Left colon (tissue), 2 donors: ENCODE data around the gene PBOV1. TPM values are rescaled to one million over a fixed set of nuclear protein-coding genes. Genes with fewer than 3 reads are reported as not detected.
"Not testable (repeated sequence)": the region's sequence is repeated elsewhere in the genome, so short reads cannot be mapped to it uniquely, and the experiment has no call there.

Experiments used
- ATAC-seq: fragments of 200-7000 bp; cut with Tn5 transposase; one replicate; pipeline ENCODE4 v1.9.1; 2020; ENCODE audit warnings: mild to moderate bottlenecking, moderate library complexity
- DNase-seq, 2 donors: peaks; one replicate each; pipeline ENCODE4 v3.0.0-alpha.2; 2020
- intact Hi-C, 2 donors: fragments of 100-400 bp; cut with DNase I in 1 of 2; cut with micrococcal nuclease in 1 of 2; formaldehyde crosslinking; loops; one replicate each; pipeline versions ENCODE4 v1.11.2 to v1.14.0; 2022; cut with DNase I, micrococcal nuclease
- total RNA-seq, 2 donors: library from RNA; stranded (reverse); fragmentation: NEBNext Ultra II Directional; extraction: Animal tissue kit (Norgen Biotek cat#: 25700); gene quantifications; one replicate each; pipeline ENCODE4 v1.2.1, GENCODE V29; 2021
- donor health status: DM: no; HTN: no; CAD: no.
- donor health status: DM: yes; HTN: yes; CAD: no.

PBOV1 gene
- total RNA-seq, 2 donors from 2014 or later = not detected

DNA sequence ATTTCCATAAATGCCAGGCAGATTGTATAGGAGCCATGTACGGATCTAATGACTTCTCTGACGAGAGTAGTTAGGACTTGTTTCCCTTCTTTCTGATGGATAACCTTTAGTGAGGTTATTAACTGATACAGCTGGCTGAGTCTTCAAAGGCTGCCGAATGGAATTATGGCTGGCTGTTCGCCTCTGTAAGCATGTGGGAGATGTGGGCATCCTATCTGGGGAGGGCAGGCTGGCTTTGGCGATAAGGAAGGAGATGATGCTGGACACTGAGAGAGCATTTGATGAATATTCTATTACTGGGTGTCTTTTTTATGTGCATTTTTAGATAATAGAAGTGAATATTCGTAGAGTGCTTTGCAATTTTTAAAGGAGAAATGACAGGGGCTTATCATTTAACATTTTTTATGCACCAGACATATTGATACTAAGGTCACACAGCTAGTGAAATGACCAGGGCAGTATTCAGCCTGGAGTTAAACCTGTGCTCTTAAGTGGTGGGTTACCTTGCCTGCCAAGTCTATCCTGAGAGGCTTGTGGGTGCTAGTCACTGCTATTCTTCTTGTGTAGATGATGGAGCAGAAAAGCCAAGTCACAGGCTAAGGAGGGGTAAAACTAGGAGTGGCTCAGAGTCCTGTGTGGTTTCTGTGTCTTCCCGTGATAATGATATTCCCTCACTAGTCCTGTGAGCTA lies 3.1 kb downstream of the PBOV1 start:
- intact Hi-C loops = no loop called here
- ATAC-seq (peak; percentile 71), DNase-seq (peak; percentile 58 to 63)

DNA sequence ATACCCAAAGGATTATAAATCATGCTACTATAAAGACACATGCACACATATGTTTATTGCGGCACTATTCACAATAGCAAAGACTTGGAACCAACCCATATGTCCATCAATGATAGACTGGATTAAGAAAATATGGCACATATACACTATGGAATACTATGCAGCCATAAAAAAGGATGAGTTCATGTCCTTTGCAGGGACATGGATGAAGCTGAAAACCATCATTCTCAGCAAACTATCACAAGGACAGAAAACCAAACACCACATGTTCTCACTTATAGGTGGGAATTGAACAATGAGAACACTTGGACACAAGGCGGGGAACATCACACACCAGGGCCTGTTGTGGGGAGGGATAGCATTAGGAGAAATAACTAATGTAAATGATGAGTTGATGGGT lies 5.8 kb downstream of the PBOV1 start:
- ATAC-seq, intact Hi-C loops, DNase-seq: not testable (repeated sequence)

DNA sequence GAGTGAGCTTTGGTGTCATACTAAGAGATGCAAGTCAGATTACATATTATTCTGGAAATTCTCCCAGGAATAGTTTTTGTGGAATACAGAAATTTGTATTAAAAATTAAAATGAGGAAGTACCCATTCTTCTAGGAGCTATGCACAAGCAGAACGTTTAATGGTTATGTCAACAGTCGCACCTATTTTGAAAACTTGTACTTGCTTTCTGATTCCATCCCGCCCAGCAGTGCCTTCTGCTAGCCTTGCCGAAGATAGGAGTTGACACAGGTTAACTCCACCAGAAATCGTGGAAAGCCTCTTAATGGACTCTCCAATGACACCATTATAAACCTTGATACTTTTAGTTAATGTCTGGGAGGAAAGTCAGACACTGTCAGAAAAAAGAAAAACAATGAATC lies 6.7 kb downstream of the PBOV1 start:
- DNase-seq = no peak
- ATAC-seq = peak; percentile 64

DNA sequence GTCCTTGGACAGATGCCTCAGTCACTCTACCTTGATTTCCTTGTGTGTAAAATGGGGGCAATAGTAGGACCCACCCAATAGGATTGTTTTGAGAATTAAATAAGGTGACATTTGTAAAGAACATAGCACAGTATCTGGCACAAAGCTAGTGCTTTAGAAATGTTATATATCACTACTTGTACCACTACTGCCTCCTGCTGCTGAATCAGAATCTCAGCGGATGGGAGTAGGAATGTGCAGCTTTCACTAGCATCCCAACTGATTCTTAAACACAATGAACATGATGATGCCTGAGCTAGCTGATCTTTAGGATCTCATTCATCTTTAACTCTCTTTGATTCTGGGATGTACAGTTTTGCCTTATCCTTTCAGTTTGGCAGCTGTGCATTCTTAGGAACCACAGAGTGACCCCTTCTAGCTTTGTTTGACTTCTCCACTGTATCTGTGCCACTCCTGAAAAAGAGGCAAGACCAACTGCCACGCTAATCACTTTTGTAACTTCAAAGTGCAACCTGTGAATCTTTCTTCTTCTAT lies 7.2 kb downstream of the PBOV1 start:
- DNase-seq (no peak), ATAC-seq (peak; percentile 65)
- intact Hi-C loops = no loop called here

More for the DNA sequence above, 6.7 kb downstream of the PBOV1 start:
- intact Hi-C loops = no loop called here

DNA sequence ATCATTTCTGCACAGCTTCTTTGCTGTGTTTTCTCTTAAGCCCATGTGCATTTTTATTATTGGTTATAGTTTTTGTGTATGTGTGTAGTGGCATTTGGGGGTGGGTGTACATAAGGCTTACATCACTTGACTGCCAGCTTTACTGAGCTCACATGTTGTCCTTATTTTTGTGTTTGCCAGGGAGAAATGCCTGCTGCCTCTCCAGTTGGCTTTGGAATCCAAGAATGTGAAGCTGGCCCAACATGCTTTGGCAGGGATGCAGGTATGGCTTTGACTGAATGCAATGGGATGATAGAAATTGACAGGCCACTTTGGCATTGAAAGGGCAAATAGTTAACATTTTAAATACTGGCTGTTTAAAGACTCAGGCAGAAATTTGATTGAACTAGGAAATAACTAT lies 11.4 kb downstream of the PBOV1 start:
- no peak for DNase-seq
- intact Hi-C loops = no loop called here
- ATAC-seq = no peak

DNA sequence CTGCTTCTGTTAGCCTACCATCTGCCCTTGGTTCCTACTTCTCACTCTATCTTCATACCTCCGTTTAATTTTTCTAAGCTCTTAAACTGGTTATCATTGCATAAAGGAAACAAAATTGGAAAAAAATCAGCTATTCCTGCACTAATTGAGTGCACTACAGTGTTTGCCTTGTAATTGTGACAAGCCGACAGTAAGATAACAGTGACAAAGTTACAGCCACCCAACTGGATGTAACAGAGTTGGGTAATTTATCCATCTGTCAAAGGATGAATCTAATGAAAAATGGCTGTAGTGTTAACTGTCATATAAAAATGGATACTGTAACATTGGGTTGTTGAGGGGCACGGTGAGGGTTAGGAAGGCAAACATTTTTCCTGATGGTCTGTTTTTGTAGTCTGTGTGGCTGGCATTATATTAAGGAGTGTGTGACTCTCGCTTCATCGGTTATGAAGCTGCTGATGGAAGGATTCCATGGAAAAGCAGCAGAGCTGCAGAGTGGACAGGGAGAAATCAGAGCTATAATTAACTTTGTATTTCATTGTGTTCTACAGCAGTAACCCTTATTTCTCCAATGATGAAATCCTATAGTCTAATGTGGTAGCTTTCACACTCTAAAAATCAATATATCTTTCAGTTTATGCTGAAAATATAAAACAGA lies 12.7 kb downstream of the PBOV1 start:
- intact Hi-C loops = no loop called here
- no peak for DNase-seq
- ATAC-seq = no peak

DNA sequence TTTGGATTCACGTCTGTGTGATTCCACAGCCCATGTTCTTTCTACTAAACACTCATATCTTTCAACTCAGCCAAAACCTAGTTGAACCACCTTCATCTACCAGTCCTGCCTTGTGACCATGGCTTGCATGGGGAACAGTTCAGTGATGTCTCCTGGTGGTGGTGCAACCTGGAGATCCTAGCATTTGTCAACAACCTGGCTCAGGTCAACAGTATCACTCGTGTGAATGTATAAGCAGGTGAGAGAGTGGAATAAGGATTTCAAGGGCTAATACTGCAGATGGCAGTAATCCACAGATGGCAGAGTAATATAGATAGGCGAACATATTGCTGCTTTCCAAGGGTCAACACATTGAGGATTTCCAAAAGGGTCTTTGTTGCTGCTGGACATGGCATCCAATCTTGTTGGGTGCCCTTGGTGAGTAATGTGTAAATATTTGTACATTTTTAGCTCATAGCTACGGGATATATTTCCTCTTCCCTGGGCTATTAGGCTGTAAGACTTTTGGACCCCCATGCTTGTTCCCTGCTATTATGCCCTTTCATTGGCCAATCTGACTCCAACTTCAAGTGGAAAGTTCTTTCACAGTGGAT lies 13.4 kb downstream of the PBOV1 start:
- DNase-seq = no peak
- ATAC-seq = no peak
- intact Hi-C loops = no loop called here

DNA sequence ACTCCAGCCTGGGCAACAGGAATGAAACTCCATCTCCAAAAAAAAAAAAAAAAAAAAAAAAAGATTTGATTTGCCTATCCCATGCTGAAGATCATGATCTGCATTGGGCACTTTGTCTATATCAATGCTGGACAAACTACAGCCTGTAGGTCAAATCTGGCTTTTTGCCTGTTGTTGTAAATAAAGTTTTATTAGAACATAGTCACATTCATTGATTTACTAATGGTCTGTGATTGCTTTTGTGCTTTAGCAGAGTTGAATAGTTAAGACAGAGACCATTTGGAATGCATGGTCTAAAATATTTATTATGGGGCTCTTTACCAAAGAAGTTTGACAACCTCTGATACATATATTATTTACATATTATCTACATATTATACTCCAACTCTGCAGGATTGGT lies 14.0 kb downstream of the PBOV1 start:
- intact Hi-C loops = no loop called here
- DNase-seq = no peak
- ATAC-seq = no peak

DNA sequence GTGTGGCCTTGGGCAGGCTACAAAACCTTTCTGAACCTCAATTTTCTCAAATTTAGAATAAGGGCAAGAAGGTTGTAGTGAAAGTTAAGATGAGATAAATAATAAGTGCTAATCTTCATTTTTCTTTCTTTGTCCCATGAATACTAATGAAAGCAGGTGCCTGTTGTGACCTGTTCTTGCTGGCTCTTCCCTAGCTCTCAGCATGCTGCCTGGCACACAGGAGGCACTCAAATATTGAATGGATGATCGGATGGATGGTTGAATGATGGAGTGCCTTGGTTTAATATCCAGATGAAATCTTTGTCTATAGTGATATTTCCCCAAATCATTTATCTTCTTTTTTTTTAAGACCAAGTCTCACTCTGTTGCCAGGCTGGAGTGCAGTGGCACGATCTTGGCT lies 15.0 kb downstream of the PBOV1 start:
- ATAC-seq (no peak), DNase-seq (no peak)
- intact Hi-C loops = no loop called here

DNA sequence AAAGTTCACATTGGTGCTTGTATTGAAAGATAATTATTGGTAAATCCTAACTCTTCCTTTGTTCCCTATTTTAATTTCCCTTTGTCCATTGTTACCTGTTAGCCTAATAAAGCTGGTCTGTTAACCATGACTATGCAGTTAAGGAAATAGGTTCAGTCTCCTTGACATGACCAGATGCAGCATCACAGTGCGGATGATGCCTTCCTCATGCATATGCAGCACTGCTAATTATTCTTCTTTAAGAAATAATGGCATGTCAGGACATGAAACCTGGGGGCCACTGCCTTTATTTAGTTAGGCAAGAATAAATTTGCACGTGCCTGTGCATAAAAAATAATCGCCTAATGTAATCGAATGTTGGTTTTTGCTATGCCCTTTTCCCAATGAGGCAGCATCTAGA lies 16.5 kb downstream of the PBOV1 start:
- ATAC-seq (no peak), DNase-seq (no peak)
- intact Hi-C loops = no loop called here

DNA sequence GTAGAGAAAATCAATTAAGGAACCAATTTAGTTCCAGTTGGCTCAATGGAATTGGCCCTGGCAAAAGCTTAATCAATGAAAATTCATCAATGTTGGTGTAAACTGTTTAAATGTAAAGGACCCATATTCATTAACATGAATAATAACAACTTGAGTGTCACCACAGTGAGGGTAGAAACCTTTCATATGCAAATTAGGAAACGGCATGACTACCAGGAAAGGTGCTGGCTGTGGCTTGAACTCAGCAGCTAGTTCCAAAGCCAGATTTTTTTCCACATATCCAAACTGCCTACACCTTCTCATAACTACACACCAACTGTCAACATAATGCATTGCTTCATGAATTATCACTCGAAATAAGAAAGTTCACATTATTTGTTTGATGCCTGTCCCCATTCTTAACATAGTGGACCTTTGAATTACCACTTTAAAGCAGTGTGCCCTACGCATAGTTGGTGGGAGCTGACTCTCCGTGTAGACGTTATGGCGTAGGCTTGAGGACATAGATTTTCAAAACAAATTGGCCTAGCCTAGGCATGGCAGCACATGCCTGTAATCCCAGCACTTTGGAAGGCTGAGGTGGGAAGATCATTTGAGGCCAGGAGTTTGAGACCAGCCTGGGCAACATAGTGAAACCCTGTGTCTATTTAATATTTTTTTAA lies 19.7 kb downstream of the PBOV1 start:
- ATAC-seq = no peak
- intact Hi-C loops = no loop called here
- DNase-seq = no peak

DNA sequence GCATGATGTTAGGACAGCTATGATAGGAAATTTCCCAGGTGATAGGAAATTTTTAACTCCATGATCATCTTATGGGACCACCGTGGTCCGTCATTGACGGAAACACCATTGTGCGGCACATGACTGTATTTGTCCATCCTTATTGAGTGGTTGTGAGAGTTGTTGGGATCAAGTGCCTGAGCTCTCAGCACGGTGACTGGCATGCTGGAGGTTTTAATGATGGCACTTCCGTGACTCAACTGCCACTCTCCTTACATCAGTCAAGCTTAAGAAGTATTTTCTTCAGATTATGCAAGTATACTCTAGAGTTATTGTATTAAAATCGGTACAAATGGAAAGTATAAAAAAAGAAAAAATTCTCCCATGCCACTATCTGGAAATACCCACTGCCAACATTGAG lies 20.7 kb downstream of the PBOV1 start:
- ATAC-seq = no peak
- intact Hi-C loops = no loop called here

DNA sequence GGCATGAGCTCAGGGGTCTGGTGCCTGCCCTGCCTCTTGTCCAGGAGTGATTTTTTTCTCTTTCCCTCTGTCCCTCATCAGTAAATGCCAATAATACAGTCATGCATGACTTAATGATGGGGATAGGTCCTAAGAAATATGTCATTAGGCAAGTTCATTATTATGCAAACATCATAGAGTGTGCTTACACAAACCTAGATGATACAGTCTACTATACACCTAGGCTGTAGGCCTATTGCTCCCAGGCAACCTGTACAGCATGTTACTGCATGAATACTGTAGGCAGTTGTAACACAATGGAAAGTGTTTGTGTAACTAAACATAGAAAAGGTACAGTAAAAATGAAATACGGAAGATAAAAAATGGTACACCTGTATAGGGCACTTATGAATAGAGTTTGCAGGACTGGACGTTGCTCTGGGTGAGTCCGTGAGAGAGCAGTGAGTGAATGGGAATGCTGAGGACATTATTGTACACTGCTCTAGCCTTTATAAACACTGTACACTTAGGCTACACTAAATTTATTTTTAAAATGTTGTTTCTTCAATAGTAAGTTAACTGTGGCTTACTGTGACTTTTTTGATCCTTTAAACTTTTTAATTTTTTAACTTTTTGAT lies 22.1 kb downstream of the PBOV1 start:
- intact Hi-C loops = no loop called here
- ATAC-seq (peak; percentile 60), DNase-seq (no peak)

More for the DNA sequence above, 20.7 kb downstream of the PBOV1 start:
- no peak for DNase-seq

DNA sequence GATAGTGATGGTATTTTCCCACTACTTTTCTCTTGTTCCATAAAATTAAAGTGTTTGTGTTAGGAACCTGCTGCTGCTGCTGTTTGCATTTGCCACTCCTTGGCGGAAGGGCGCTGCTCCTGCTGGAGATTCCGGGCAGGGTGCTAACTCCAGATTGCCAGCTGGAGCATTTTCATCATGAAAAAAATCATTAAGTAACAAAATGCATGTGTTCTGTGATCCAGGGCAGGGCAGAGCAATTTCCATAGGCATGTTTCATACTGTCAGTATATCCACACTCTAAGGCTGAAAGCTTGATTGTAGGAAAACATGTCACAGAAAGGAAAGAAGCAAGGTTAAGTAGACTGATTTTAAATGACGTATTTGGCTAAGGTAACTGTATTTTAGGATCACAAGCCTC lies 24.0 kb downstream of the PBOV1 start:
- ATAC-seq (peak; percentile 89), DNase-seq (peak; percentile 69 to 71)
- intact Hi-C loops = no loop called here

DNA sequence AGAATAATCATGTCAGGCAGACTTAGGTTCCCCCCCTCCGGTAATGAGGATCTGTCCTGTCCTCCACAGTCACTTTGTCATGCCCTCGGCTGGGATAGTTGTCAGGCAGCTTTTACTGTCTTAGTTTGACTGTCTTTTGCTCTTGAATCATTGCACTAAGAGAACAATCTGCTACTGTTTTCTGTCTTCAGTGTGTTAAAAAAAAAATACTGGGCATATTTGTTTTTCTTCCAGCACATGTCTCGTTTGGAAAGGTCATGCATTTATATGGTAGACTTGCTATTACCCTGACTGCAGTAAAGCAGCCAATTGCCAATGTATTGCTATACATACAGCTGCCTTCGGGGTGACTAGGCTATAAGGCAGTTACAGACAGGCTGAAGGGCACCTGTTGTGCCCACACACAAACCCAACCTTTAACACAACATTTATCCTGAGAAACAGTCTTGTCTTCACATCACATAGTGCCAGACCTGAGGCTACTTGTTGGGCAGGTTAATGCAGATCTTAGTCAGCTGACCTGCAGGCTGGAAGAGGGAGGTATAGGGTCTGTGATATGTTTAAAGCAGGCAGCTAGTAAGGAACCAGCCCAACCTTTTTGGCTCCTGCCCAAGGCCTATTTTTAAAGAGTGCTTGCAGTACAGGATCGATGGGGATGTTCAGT lies 29.9 kb downstream of the PBOV1 start:
- ATAC-seq (peak; percentile 89), DNase-seq (peak; percentile 23 to 37)
- intact Hi-C loops = no loop called here

DNA sequence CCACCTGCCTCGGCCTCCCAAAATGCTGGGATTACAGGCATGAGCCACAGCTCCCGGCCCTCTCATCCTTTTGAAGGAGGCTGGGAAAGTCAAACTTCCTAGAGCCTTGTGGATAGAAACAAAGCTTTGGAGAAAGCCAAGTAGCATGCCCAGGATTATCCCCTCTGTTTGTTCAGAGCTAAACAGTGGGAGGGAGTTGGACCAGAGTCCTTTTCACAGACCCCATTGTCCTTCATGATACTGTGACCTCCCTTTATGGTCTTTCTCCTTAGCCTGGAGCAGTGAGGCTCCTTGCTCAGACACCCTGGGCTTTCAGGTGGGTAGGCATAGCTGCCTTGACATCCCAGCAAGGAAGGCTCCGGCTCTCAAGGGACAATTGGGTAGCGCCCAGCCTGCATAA lies 31.1 kb downstream of the PBOV1 start:
- ATAC-seq (no peak), DNase-seq (no peak)
- intact Hi-C loops = no loop called here

DNA sequence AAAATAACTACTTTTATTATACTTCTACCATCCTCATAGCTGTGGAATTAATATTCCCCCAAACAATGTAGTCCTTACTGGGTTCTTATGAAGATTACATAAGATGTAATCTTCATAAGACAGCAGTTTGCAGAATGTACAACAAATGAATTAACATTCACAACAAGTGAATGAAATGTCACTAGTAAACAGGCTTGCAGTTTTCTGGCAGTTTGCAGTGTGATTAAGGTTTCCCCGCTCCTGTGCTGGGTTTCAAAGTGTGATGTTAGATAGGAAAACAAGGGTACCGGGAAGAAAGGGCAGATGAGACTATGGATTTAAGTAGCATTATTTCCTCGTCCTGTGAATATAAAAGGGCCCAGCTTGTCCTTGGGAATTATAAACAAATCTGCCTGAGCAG lies 34.1 kb downstream of the PBOV1 start:
- intact Hi-C loops = no loop called here
- DNase-seq = no peak

DNA sequence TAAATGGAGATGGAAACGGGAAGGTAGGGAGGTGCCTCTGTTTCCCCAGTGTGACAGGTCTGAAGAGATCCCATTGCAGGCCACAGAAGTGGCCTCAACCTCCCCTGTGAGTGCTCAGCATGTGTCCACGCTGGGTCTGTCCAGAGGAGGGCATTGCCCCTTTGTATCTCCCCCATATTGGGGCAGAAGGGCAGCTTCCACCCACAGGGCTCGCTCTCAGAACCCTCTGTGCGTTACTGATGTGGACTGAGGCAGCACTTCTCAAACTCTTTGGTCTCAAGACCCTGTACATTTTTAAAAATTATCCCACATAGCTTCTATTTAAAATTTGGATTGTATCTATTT lies 34.5 kb downstream of the PBOV1 start:
- ATAC-seq (no peak), DNase-seq (no peak)
- intact Hi-C loops = no loop called here

More for the DNA sequence above, 34.1 kb downstream of the PBOV1 start:
- no peak for ATAC-seq
